Thoracic aorta (tissue), 2 donors: ENCODE data around the gene RAC2. TPM values are rescaled to one million over a fixed set of nuclear protein-coding genes. Genes with fewer than 3 reads are reported as not detected.

Experiments
- ATAC-seq: fragments of 150-250 bp; one replicate; pipeline ENCODE4 v1.8.0; 2017; ENCODE audit warnings: low read depth; ENCODE audit not compliant: insufficient number of reproducible peaks, low FRiP score
- DNase-seq: peaks from one replicate; pipeline ENCODE4 v3.0.0-alpha.2; 2020; ENCODE audit warnings: low spot score
- H3K27ac ChIP-seq, 2 donors: fragments of 200-600 bp; sonication (generic); 1 replicate in 1 of 2; 2 replicates in 1 of 2; pipeline ENCODE4 v1.5.1; 2016; ENCODE audit warnings: mild to moderate bottlenecking in 2 of 2, moderate library complexity in 2 of 2
- H3K27me3 ChIP-seq: fragments of 200-600 bp; sonication (generic); replicated peaks from 2 replicates; pipeline ENCODE4 v1.6.0; 2016; ENCODE audit warnings: mild to moderate bottlenecking; ENCODE audit not compliant: insufficient read depth
- H3K36me3 ChIP-seq: fragments of 200-600 bp; sonication (generic); one replicate; pipeline ENCODE4 v1.5.1; 2016
- H3K4me1 ChIP-seq, 2 donors: fragments of 200-600 bp; sonication (generic); 1 replicate in 1 of 2; 2 replicates in 1 of 2; pipeline versions ENCODE4 v1.5.1 to v1.6.0; 2016; ENCODE audit warnings: low read depth in 2 of 2, mild to moderate bottlenecking in 1 of 2; ENCODE audit not compliant: control insufficient read depth in 1 of 2
- H3K4me3 ChIP-seq: fragments of 200-600 bp; sonication (generic); 2 replicates; pipeline ENCODE4 v1.5.1; 2016; ENCODE audit warnings: mild to moderate bottlenecking
- H3K9me3 ChIP-seq: fragments of 200-600 bp; sonication (generic); 2 replicates; pipeline ENCODE4 v1.5.1; 2016
- total RNA-seq, 2 donors: library from RNA; depleted of rRNA; stranded (reverse); fragments of >200 nt; gene quantifications; one replicate each; pipeline versions ENCODE4 v1.1.0 to v1.2.3, GENCODE V29; 2016
- TF ChIP-seq, protein P1 (sequence below): fragments of 200-600 bp; sonication (generic); IDR thresholded peaks from one replicate; pipeline ENCODE4 v1.5.1; 2019; ENCODE audit warnings: antibody characterized with exemption

RAC2 gene
- total RNA-seq: 10 to 100 TPM; 10.7 to 16.2 TPM

DNA sequence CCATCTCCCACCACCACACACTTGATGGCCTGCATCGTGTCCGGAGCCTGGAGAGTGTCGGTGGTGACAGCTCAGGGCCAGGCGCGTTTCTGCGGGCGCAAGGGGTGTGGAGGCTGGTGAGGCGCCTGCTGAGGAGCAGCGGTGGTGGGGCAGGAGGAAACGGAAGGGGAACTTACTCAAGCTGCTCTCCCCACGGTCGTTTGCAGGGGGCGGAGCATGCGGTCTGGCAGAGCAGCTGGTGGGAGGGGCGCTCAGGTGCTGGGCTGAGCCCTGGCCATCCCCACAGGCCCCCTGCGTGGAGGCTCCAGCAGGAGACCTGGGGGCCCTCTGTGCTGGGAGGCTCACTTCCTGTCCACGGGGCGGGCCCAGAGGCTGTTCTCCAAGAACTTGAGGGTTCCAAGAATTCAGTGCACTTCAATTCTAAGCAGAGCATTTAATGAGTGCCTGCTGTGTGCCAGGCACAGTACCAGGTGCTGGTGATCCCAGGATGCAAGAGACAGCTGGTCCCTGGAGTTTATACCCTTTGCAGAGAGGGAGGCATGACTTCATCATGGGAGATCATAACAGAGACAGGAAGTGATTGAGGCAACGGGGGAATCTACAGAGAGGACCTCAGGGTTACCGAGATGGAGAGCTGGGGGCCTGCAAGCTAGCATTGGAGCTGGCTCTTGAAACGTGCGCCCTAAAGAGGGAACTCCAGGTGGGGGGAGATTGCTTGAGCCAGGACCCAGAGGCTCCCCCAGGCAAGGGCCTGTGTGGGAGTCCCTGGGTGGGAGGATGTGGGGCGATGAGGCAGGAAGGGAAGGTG, at the start of gene RAC2:
Gene RAC2, minus strand, starts transcription at position 156 of the 808 bp plus-strand sequence. Its CDS starts 121 bp downstream, at position 35.
- Histone ChIP-seq H3K4me3 (peak within 1 kb of the TSS; percentile 65), H3K9me3 (no peaks in the 10 kb centered on the region), H3K27ac (no peak within 1 kb of the TSS), H3K36me3 (no peaks in the 10 kb centered on the region), H3K4me1 (no peaks in the 10 kb centered on the region), H3K27me3 (no peaks in the 10 kb centered on the region)
- ATAC-seq (no peak), DNase-seq (no peak)
- TF ChIP-seq, protein P1, sequence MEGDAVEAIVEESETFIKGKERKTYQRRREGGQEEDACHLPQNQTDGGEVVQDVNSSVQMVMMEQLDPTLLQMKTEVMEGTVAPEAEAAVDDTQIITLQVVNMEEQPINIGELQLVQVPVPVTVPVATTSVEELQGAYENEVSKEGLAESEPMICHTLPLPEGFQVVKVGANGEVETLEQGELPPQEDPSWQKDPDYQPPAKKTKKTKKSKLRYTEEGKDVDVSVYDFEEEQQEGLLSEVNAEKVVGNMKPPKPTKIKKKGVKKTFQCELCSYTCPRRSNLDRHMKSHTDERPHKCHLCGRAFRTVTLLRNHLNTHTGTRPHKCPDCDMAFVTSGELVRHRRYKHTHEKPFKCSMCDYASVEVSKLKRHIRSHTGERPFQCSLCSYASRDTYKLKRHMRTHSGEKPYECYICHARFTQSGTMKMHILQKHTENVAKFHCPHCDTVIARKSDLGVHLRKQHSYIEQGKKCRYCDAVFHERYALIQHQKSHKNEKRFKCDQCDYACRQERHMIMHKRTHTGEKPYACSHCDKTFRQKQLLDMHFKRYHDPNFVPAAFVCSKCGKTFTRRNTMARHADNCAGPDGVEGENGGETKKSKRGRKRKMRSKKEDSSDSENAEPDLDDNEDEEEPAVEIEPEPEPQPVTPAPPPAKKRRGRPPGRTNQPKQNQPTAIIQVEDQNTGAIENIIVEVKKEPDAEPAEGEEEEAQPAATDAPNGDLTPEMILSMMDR: no peak

DNA sequence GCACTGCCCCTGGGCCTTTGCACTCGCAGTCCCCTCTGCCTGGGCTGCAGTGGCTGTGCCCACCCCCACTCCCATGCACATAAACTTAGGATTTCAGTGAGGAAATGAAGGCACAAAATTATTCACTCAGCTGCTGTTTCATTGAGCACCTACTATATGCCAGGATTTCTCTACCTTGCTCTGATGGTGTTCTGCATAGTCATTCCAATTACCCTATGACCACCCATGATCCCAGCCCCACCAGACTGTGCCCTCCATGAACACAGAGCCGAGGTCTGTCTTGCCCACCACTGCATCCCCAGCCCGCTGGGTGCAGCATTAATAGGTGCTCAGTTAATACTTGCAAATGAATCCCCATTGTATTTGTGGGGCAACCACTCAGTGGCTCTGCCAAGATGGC, 49.1 kb upstream of the RAC2 start:
- no peaks in the 10 kb centered on the region for H3K4me1 ChIP-seq
- no peaks in the 10 kb centered on the region for H3K27me3 ChIP-seq
- no peak for ATAC-seq
- DNase-seq: no peak
- H3K27ac ChIP-seq: no peak overlapping the region
- no peaks in the 10 kb centered on the region for H3K36me3 ChIP-seq
- TF ChIP-seq, protein P1: no peak
- H3K9me3 ChIP-seq: no peaks in the 10 kb centered on the region
- H3K4me3 ChIP-seq: no peak overlapping the region

DNA sequence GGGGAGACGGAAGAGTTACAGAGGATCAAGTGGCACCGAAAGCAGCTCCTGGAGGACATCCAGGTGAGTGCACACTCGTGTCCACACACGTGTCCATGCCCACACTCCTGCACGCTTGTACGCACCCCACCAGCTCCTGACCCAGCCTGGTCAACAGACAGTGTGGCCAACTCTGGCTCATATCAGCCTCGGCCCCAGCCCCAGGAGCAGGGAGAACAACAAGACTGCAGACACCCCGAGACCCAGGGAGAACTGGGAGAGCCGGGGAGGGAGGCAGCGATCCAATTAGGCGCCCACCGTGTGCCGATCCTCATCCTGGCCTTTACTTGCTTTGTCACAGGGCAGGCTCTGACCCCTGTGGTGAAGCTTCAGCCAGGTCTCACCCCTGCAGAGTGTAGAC, 48.6 kb upstream of the RAC2 start:
- H3K4me3 ChIP-seq: no peak overlapping the region
- H3K9me3 ChIP-seq: no peaks in the 10 kb centered on the region
- no peaks in the 10 kb centered on the region for H3K36me3 ChIP-seq
- DNase-seq (no peak), ATAC-seq (no peak)
- TF ChIP-seq, protein P1: no peak
- no peaks in the 10 kb centered on the region for H3K27me3 ChIP-seq
- no peak overlapping the region for H3K27ac ChIP-seq
- no peaks in the 10 kb centered on the region for H3K4me1 ChIP-seq

DNA sequence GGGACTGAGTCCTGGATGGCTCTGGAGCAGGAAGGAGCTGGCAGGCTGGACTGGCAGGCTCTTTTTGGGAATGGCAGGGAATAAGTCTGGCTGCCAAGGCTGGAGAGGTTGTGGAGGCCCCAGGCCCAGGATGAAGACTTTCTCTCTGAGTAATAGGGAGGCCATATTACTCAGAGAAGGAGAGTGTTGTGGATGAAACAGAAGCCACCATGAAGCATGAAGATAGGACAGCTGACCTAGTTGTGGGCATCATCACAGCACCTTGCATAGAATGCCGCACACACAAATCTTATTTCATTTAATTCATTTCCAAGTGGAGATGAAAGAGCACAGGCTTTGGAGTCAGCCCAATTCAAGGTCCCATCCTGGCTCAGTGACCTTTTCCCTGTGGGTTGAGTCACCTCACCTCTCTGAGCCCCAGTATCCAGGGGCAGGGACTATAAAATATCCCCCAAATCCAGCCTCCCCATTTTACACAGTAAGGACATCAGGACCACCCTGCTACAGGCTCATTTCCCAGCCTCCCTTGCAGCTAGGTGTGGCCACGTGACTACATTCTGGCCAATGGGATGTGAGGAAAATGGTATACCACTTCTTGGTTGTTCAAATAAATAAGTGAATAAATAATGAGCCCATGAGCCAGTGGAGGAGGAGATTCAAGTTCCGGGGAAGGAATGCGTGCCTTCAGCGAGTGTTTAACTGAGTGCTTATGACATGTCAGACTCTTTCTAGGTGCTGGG, 47.7 kb upstream of the RAC2 start:
- H3K27ac ChIP-seq: no peak overlapping the region
- H3K4me3 ChIP-seq: no peak overlapping the region
- DNase-seq (no peak), ATAC-seq (no peak)
- TF ChIP-seq, protein P1: no peak
- H3K4me1 ChIP-seq: no peaks in the 10 kb centered on the region
- no peaks in the 10 kb centered on the region for H3K9me3 ChIP-seq
- no peaks in the 10 kb centered on the region for H3K36me3 ChIP-seq
- H3K27me3 ChIP-seq: no peaks in the 10 kb centered on the region

DNA sequence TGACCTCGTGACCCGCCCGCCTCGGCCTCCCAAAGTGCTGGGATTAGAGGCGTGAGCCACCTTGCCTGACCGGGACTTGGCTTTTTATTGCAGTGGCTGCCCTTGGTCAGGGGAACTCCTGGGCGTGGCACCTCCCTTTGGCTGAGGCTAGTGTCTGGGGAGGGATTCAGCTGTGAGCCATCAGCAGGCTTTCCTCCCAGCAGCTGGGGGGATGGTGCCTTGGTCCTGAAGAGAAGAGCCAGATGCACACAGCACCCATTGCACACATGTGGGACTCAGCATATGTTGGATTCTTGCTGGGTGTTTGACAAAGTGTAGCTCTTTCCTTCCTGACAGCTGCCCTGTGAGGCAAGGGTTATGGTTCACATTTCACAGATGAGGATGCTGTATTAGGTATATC, 46.7 kb upstream of the RAC2 start:
- H3K27me3 ChIP-seq: no peaks in the 10 kb centered on the region
- no peak for ATAC-seq
- no peak overlapping the region for H3K4me3 ChIP-seq
- no peak overlapping the region for H3K27ac ChIP-seq
- H3K9me3 ChIP-seq: no peaks in the 10 kb centered on the region
- no peak for DNase-seq
- H3K4me1 ChIP-seq: no peaks in the 10 kb centered on the region
- TF ChIP-seq, protein P1: no peak
- no peaks in the 10 kb centered on the region for H3K36me3 ChIP-seq
